ENCODE measurements around the gene DGAT2. TPM values are rescaled to one million over a fixed set of nuclear protein-coding genes. Genes with fewer than 3 reads are reported as not detected.

The DGAT2 gene
- total RNA-seq, 1 donor from 2014 or later = 1.7 TPM

DNA sequence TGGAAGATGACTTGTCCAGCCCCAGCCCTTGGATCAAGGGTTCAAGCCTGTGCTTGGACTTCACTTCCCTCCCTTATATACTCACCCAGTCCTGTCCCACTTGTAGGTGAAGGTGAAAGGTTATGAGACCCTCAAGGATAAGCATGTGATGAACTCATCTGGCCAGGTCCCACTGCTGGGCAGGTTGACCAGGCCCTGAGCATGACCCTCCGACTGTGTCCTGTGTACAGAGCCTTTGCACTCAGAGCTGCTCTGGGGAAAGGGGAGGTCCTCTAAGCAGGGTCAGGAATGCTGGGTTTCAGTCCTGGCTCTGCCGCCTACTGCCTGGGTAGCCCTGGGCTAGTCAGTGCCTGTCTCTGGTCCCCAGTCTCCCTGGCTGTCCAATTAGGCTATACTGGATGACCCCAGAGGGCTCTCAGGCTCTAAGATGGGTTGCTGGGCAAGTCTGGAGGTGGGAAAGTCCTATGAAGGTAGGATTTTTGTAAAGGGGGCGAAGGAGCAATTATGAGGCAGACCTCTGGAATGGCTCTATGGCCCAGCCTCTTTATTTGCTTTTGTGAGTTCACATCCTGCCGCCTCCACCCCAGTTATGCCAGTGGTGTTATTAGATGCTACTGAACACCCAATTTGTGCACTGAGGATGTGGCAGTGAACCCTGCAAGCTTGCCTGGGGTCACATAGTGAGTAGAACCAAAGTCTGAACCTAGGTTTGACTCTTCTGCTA is 14.1 kb downstream of the DGAT2 start:
- H2AFZ ChIP-seq (replicated peaks) = no peak overlapping the region
- H3K4me1 Mint-ChIP-seq = peaks cover 3% of the 10 kb centered on the region
- no peak for DNase-seq (ENCODE audit: low spot score)
- no peaks in the 10 kb centered on the region for H3K36me3 ChIP-seq
- H3F3A ChIP-seq (ENCODE audit: low read depth) = no peaks in the 10 kb centered on the region
- H3K79me2 ChIP-seq (ENCODE audit: low read depth) = no peaks in the 10 kb centered on the region
- no peak overlapping the region for H3K4me3 Mint-ChIP-seq
- no peak overlapping the region for H3K9ac ChIP-seq
- no peaks in the 10 kb centered on the region for H3K36me3 Mint-ChIP-seq
- no peaks in the 10 kb centered on the region for H3K9me3 Mint-ChIP-seq
- no peak overlapping the region for H3K27ac ChIP-seq
- peaks cover 6% of the 10 kb centered on the region for H3K4me1 ChIP-seq
- no peak for TF ChIP-seq EZH2 (IDR thresholded peaks at IDR 0.05)
- TF ChIP-seq EZH2phosphoT487 (IDR thresholded peaks at IDR 0.05) = no peak
- TF ChIP-seq, protein P1, sequence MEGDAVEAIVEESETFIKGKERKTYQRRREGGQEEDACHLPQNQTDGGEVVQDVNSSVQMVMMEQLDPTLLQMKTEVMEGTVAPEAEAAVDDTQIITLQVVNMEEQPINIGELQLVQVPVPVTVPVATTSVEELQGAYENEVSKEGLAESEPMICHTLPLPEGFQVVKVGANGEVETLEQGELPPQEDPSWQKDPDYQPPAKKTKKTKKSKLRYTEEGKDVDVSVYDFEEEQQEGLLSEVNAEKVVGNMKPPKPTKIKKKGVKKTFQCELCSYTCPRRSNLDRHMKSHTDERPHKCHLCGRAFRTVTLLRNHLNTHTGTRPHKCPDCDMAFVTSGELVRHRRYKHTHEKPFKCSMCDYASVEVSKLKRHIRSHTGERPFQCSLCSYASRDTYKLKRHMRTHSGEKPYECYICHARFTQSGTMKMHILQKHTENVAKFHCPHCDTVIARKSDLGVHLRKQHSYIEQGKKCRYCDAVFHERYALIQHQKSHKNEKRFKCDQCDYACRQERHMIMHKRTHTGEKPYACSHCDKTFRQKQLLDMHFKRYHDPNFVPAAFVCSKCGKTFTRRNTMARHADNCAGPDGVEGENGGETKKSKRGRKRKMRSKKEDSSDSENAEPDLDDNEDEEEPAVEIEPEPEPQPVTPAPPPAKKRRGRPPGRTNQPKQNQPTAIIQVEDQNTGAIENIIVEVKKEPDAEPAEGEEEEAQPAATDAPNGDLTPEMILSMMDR (IDR thresholded peaks at IDR 0.05) = no peak
- H4K20me1 ChIP-seq (ENCODE audit: low read depth) = no peaks in the 10 kb centered on the region
- no peaks in the 10 kb centered on the region for H3K9me3 ChIP-seq (ENCODE audit: low read depth)
- H3K4me2 ChIP-seq = no peak overlapping the region
- H3K27me3 Mint-ChIP-seq (ENCODE audit: insufficient read depth, low read depth) = peaks cover 2% of the 10 kb centered on the region
- no peak overlapping the region for H3K4me3 ChIP-seq
- no peaks in the 10 kb centered on the region for H3K27me3 ChIP-seq
- no peak overlapping the region for H3K27ac Mint-ChIP-seq

DNA sequence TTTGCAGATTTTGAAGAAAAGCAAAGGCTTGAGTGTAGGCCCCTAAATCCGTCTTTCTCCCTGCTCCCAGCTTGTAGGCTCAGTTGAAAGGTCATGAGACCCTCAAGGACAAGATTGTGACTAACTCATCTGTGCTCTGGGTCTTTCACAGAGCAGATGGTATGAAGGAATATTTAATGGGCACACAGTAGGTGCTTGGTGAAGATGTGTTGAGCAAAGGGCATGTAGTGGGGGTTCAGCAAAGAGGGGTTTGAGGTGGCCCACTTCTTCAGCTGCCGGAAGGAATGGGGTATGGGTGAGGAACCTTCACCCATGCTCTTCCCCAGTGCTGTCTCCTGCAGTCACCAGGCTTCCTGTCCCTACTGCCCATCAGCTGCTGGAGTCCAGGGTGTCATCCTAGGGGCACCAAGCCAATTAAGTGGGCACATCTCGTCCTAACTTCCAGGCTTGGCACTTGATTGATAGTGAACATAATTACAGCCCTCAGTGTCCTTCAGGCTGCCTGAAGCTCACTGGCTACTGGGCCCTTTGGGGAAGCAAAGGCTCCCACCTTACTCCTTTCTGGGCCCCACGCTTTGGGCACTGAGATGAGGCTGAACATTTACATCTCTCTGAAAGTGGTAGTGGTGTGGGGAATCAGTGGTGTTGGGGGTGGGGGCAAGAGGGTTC is 15.0 kb downstream of the DGAT2 start:
- H3K4me3 Mint-ChIP-seq = no peak overlapping the region
- H3K27me3 ChIP-seq = no peaks in the 10 kb centered on the region
- no peaks in the 10 kb centered on the region for H3K79me2 ChIP-seq (ENCODE audit: low read depth)
- H3K4me1 ChIP-seq = peaks cover 7% of the 10 kb centered on the region
- no peak overlapping the region for H3K4me3 ChIP-seq
- no peaks in the 10 kb centered on the region for H3K9me3 Mint-ChIP-seq
- peaks cover 5% of the 10 kb centered on the region for H3K27me3 Mint-ChIP-seq (ENCODE audit: insufficient read depth, low read depth)
- no peaks in the 10 kb centered on the region for H3K9me3 ChIP-seq (ENCODE audit: low read depth)
- H3K27ac ChIP-seq = no peak overlapping the region
- peaks cover 3% of the 10 kb centered on the region for H3K4me1 Mint-ChIP-seq
- H4K20me1 ChIP-seq (ENCODE audit: low read depth) = no peaks in the 10 kb centered on the region
- H3K4me2 ChIP-seq = no peak overlapping the region
- no peak overlapping the region for H3K9ac ChIP-seq
- H3K36me3 ChIP-seq = no peaks in the 10 kb centered on the region
- H2AFZ ChIP-seq (replicated peaks) = no peak overlapping the region
- H3F3A ChIP-seq (ENCODE audit: low read depth) = no peaks in the 10 kb centered on the region
- no peaks in the 10 kb centered on the region for H3K36me3 Mint-ChIP-seq
- H3K27ac Mint-ChIP-seq = no peak overlapping the region
- no peak for DNase-seq (ENCODE audit: low spot score)
- TF ChIP-seq, protein P1 (IDR thresholded peaks at IDR 0.05) = no peak
- TF ChIP-seq EZH2phosphoT487 (IDR thresholded peaks at IDR 0.05) (no peak), EZH2 (IDR thresholded peaks at IDR 0.05) (no peak)

DNA sequence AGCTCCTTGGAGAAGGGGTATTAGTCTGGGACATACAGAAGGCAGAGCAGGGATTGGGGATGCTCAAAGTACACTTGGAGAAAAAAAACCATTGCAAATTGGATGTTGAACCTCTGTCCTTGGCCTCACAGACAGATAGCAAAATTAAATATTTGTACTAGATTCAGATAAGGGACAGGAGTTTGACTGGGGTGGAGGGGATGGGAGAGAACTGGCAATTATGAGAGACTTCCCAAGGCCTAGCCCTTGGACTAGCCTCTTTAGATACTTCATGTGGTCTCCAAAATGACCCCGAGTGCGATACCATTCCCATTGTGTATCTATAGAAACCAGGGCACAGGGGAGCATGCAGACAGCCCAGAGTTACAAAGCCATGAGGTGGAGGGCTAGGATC is 15.5 kb downstream of the DGAT2 start:
- Mint-ChIP-seq H3K9me3 (no peaks in the 10 kb centered on the region), H3K4me3 (no peak overlapping the region), H3K27me3 (ENCODE audit: insufficient read depth, low read depth) (peaks cover 7% of the 10 kb centered on the region), H3K27ac (no peak overlapping the region), H3K36me3 (no peaks in the 10 kb centered on the region), H3K4me1 (peaks cover 3% of the 10 kb centered on the region)
- Histone ChIP-seq H3K9ac (no peak overlapping the region), H3K27me3 (no peaks in the 10 kb centered on the region), H3K9me3 (ENCODE audit: low read depth) (no peaks in the 10 kb centered on the region), H2AFZ (replicated peaks) (no peak overlapping the region), H3K36me3 (no peaks in the 10 kb centered on the region), H3K4me2 (no peak overlapping the region), H3F3A (ENCODE audit: low read depth) (no peaks in the 10 kb centered on the region), H3K4me1 (peaks cover 7% of the 10 kb centered on the region), H4K20me1 (ENCODE audit: low read depth) (no peaks in the 10 kb centered on the region), H3K27ac (no peak overlapping the region), H3K4me3 (no peak overlapping the region), H3K79me2 (ENCODE audit: low read depth) (no peaks in the 10 kb centered on the region)
- no peak for DNase-seq (ENCODE audit: low spot score)
- TF ChIP-seq EZH2 (IDR thresholded peaks at IDR 0.05) = no peak
- TF ChIP-seq, protein P1 (IDR thresholded peaks at IDR 0.05) = no peak
- TF ChIP-seq EZH2phosphoT487 (IDR thresholded peaks at IDR 0.05) = no peak

Data from neural progenitor cell (in vitro differentiated cells).